Measurements from ENCODE around the gene C14orf39.

DNA sequence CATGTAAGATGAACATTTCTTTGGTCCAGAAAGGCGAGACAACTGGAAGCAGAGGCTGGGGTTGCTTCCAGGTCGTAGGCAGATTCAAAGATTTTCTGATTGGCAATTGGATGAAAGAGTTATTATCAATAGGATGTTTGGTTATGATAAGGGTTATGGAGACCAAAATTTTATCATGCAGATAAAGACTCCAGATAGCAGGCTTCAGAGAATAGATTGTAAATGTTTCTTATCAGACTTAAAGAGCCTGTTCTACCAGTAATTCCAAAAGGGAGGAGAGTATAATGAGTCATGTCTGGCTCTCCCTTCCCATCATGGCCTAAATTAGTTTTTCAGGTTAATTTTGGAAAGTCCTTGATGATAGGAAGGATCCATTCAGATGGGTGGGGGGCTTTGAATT is 55.6 kb downstream of the C14orf39 start:
- TF ChIP-seq FOXK2 (IDR thresholded peaks at IDR 0.05) (no peak), BHLHE40 (IDR thresholded peaks at IDR 0.05; ENCODE audit: borderline replicate concordance) (no peak), LEF1 (IDR thresholded peaks at IDR 0.05; ENCODE audit: borderline replicate concordance) (no peak), FOXM1 (IDR thresholded peaks at IDR 0.05; ENCODE audit: borderline replicate concordance) (no peak), TARDBP (IDR thresholded peaks at IDR 0.05) (no peak)

Measured in HEK293T (cell line).